ENCODE data around the gene JADE2. TPM values are rescaled to one million over a fixed set of nuclear protein-coding genes. Genes with fewer than 3 reads are reported as not detected.

The JADE2 gene
- total and polyA plus RNA-seq, 2 of the 8 experiments (the other 6 are each of a cell fraction or from before 2014, with no cell fraction given), result 19.2 to 55.8 TPM

DNA sequence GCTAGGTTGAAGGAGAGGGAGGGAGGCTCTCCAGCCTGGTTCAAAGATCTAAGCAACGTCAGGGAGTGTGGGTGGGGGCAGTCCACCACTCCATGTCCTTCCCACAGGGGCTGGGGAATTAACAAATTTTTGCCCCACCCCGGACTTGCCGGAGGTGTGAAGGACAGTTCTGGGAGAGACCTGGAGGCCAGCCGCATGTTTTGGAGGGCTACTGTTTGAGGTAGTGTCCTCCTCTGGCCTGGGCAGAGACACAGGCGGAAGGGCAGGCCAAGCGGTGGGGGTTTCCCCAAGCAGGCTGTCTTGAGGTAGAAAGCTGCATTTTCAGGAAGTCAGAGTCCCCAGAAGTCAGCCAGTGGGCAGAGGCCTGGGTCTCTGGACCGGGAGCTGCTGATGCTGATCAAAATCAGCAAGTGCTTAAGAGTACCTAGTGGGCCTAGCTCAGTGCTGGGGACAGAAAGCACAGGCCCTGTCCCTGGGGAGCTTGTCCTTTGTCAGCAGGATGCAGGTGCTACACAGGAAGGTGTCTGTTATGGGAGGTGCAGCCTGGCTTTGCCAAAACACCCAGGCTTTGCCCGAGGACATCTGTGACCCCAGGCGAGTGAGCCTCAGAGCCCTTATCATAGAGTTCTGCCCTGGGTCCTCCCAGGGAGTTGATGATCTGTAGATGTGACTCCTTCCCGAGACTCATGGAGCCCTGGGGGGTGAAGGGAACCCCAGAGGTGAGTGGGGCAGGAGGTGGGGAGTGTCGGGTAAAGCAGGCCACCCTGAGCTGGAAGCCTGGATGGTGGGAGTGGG lies 18.5 kb downstream of the JADE2 start (continued):
- TF ChIP-seq, protein P1, sequence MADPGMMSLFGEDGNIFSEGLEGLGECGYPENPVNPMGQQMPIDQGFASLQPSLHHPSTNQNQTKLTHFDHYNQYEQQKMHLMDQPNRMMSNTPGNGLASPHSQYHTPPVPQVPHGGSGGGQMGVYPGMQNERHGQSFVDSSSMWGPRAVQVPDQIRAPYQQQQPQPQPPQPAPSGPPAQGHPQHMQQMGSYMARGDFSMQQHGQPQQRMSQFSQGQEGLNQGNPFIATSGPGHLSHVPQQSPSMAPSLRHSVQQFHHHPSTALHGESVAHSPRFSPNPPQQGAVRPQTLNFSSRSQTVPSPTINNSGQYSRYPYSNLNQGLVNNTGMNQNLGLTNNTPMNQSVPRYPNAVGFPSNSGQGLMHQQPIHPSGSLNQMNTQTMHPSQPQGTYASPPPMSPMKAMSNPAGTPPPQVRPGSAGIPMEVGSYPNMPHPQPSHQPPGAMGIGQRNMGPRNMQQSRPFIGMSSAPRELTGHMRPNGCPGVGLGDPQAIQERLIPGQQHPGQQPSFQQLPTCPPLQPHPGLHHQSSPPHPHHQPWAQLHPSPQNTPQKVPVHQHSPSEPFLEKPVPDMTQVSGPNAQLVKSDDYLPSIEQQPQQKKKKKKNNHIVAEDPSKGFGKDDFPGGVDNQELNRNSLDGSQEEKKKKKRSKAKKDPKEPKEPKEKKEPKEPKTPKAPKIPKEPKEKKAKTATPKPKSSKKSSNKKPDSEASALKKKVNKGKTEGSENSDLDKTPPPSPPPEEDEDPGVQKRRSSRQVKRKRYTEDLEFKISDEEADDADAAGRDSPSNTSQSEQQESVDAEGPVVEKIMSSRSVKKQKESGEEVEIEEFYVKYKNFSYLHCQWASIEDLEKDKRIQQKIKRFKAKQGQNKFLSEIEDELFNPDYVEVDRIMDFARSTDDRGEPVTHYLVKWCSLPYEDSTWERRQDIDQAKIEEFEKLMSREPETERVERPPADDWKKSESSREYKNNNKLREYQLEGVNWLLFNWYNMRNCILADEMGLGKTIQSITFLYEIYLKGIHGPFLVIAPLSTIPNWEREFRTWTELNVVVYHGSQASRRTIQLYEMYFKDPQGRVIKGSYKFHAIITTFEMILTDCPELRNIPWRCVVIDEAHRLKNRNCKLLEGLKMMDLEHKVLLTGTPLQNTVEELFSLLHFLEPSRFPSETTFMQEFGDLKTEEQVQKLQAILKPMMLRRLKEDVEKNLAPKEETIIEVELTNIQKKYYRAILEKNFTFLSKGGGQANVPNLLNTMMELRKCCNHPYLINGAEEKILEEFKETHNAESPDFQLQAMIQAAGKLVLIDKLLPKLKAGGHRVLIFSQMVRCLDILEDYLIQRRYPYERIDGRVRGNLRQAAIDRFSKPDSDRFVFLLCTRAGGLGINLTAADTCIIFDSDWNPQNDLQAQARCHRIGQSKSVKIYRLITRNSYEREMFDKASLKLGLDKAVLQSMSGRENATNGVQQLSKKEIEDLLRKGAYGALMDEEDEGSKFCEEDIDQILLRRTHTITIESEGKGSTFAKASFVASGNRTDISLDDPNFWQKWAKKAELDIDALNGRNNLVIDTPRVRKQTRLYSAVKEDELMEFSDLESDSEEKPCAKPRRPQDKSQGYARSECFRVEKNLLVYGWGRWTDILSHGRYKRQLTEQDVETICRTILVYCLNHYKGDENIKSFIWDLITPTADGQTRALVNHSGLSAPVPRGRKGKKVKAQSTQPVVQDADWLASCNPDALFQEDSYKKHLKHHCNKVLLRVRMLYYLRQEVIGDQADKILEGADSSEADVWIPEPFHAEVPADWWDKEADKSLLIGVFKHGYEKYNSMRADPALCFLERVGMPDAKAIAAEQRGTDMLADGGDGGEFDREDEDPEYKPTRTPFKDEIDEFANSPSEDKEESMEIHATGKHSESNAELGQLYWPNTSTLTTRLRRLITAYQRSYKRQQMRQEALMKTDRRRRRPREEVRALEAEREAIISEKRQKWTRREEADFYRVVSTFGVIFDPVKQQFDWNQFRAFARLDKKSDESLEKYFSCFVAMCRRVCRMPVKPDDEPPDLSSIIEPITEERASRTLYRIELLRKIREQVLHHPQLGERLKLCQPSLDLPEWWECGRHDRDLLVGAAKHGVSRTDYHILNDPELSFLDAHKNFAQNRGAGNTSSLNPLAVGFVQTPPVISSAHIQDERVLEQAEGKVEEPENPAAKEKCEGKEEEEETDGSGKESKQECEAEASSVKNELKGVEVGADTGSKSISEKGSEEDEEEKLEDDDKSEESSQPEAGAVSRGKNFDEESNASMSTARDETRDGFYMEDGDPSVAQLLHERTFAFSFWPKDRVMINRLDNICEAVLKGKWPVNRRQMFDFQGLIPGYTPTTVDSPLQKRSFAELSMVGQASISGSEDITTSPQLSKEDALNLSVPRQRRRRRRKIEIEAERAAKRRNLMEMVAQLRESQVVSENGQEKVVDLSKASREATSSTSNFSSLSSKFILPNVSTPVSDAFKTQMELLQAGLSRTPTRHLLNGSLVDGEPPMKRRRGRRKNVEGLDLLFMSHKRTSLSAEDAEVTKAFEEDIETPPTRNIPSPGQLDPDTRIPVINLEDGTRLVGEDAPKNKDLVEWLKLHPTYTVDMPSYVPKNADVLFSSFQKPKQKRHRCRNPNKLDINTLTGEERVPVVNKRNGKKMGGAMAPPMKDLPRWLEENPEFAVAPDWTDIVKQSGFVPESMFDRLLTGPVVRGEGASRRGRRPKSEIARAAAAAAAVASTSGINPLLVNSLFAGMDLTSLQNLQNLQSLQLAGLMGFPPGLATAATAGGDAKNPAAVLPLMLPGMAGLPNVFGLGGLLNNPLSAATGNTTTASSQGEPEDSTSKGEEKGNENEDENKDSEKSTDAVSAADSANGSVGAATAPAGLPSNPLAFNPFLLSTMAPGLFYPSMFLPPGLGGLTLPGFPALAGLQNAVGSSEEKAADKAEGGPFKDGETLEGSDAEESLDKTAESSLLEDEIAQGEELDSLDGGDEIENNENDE (IDR thresholded peaks at IDR 0.05; ENCODE audit: insufficient replicate concordance, low read length), result no peak

Measured in H1 (cell line).